GM23338 (cell line): ENCODE data around the gene PAM. TPM values are rescaled to one million over a fixed set of nuclear protein-coding genes. Genes with fewer than 3 reads are reported as not detected.

ENCODE experiments used
- ATAC-seq: fragments of 200-7000 bp; cut with Tn5 transposase; 3 replicates; pipeline ENCODE4 v1.9.1; 2020
- DNase-seq: peaks from one replicate; pipeline ENCODE4 v3.0.0-alpha.2; 2015; ENCODE audit warnings: low spot score
- H2AFZ ChIP-seq: fragments of 200-600 bp; sonication (generic); 2 replicates; pipeline ENCODE4 v1.8.0; 2016; ENCODE audit warnings: antibody characterized with exemption, mild to moderate bottlenecking, moderate library complexity
- H3F3A ChIP-seq: fragments of 200-600 bp; sonication (generic); replicated peaks from 2 replicates; pipeline ENCODE4 v1.8.0; 2017; ENCODE audit warnings: antibody characterized with exemption, mixed run types, low read depth
- H3K27ac ChIP-seq: fragments of 200-600 bp; sonication (generic); 2 replicates; pipeline ENCODE4 v1.6.1; 2016; ENCODE audit warnings: low read depth
- H3K27me3 ChIP-seq: fragments of 200-600 bp; sonication (generic); 2 replicates; pipeline ENCODE4 v1.8.0; 2016; ENCODE audit warnings: mild to moderate bottlenecking, mixed run types, moderate library complexity; ENCODE audit not compliant: insufficient read depth
- H3K36me3 ChIP-seq: fragments of 200-600 bp; sonication (generic); 2 replicates; pipeline ENCODE4 v1.8.0; 2016; ENCODE audit warnings: mild to moderate bottlenecking; ENCODE audit not compliant: insufficient read depth
- H3K4me1 ChIP-seq: fragments of 200-600 bp; sonication (generic); 2 replicates; pipeline ENCODE4 v1.8.0; 2016; ENCODE audit warnings: mild to moderate bottlenecking, moderate library complexity; ENCODE audit not compliant: insufficient read depth
- H3K4me2 ChIP-seq: fragments of 200-600 bp; sonication (generic); 2 replicates; pipeline ENCODE4 v1.7.1; 2017; ENCODE audit warnings: mixed run types
- H3K4me3 ChIP-seq: fragments of 200-600 bp; sonication (generic); 2 replicates; pipeline ENCODE4 v1.6.1; 2016; ENCODE audit warnings: mixed run types
- H3K79me2 ChIP-seq: fragments of 200-600 bp; sonication (generic); replicated peaks from 2 replicates; pipeline ENCODE4 v1.8.0; 2017; ENCODE audit warnings: mild to moderate bottlenecking; ENCODE audit not compliant: insufficient read depth
- H3K9me2 ChIP-seq: fragments of 200-600 bp; sonication (generic); 2 replicates; pipeline ENCODE4 v1.8.0; 2017; ENCODE audit not compliant: insufficient read depth
- H4K20me1 ChIP-seq: fragments of 200-600 bp; sonication (generic); replicated peaks from 2 replicates; pipeline ENCODE4 v1.8.0; 2017; ENCODE audit warnings: mild to moderate bottlenecking; ENCODE audit not compliant: insufficient read depth
- H3K27ac Mint-ChIP-seq: 2 replicates; pipeline ENCODE4 v1.8.0; 2020; ENCODE audit warnings: inconsistent platforms, mild to moderate bottlenecking, moderate library complexity, mixed read lengths
- H3K27me3 Mint-ChIP-seq: 3 replicates; pipeline ENCODE4 v1.8.0; 2022; ENCODE audit warnings: low read depth, mild to moderate bottlenecking, moderate library complexity, mixed read lengths, inconsistent platforms; ENCODE audit not compliant: insufficient read depth, poor library complexity
- H3K36me3 Mint-ChIP-seq: 3 replicates; pipeline ENCODE4 v1.8.0; 2021; ENCODE audit warnings: low read depth, mild to moderate bottlenecking, inconsistent platforms, moderate library complexity, mixed read lengths
- H3K4me1 Mint-ChIP-seq: 3 replicates; pipeline ENCODE4 v1.8.0; 2020; ENCODE audit warnings: mild to moderate bottlenecking, inconsistent platforms, mixed read lengths
- H3K4me3 Mint-ChIP-seq: 3 replicates; pipeline ENCODE4 v1.8.0; 2021; ENCODE audit warnings: moderate library complexity, mild to moderate bottlenecking, inconsistent platforms, mixed read lengths
- H3K9me3 Mint-ChIP-seq: 3 replicates; pipeline ENCODE4 v1.8.0; 2020; ENCODE audit warnings: moderate library complexity, mild to moderate bottlenecking, inconsistent platforms, mixed read lengths
- CREB1 ChIP-seq: fragments of 250-450 bp; sonication (Bioruptor Pico); IDR thresholded peaks from 2 replicates; pipeline ENCODE4 v1.5.0; 2020; ENCODE audit warnings: low read depth, mild to moderate bottlenecking, moderate library complexity
- POLR2AphosphoS5 ChIP-seq: IDR thresholded peaks from 2 replicates; pipeline ENCODE4 v1.6.1; 2016; ENCODE audit warnings: antibody characterized with exemption, low read depth
- polyA plus RNA-seq: library from polyadenylated mRNA; unstranded; fragments of >200 nt; fragmentation: Nextera tagmentation; extraction: Ambion mirVana; gene quantifications from 2 replicates; pipeline ENCODE4 v1.2.1, GENCODE V29; 2016
- total RNA-seq: library from RNA; depleted of rRNA; stranded (reverse); fragments of >200 nt; shearing (Covaris generic); gene quantifications from 2 replicates; pipeline ENCODE4 v1.2.3, GENCODE V29; 2014
- TF ChIP-seq, protein P1 (sequence below): fragments of 250-450 bp; sonication (Bioruptor Pico); IDR thresholded peaks from 2 replicates; pipeline ENCODE4 v1.5.0; 2020; ENCODE audit warnings: mild to moderate bottlenecking, moderate library complexity
- TF ChIP-seq, protein P2 (sequence below): IDR thresholded peaks from 2 replicates; pipeline ENCODE4 v1.6.1; 2016; ENCODE audit warnings: antibody characterized with exemption

Gene PAM
- total and polyA plus RNA-seq, 2 experiments from 2014 or later, result 33.9 to 79.4 TPM

DNA sequence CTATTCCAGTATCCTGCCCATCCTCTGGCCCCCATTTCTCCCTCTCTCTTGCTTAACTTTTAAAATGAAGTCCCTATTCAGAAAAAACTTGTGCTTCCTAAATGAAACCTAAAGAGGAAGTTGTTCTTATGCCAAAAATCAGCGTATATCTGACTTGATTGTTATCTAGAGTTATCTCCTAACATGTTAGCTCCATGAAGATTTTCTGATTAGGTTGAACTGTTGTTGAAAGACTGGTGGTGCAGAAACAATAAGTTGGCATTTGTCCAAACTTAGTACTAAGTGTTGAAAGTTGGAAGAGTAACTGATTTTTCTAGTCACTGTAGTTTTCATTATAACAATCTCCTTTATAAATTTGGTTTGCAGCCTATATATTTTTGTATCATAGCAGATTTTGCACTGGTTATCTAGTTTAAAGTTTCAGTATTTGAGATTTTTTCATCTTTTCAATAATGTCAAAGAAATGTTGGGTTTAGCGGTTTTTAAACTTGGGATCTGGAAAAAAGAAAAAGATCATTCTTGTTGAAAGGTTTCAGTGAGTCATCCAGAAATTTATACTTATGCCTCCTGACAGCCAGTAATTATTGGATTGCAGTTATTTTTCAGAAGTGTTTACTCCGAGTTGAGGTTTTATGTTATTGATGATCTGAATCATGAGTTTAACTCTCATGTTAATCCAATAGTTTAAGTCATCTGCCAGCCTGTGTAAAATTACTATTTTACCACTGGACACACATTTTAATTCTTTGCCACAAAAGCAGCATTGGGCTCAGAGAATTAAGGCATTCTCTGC, 60.6 kb downstream of the PAM start (continued):
- TF ChIP-seq, protein P1, sequence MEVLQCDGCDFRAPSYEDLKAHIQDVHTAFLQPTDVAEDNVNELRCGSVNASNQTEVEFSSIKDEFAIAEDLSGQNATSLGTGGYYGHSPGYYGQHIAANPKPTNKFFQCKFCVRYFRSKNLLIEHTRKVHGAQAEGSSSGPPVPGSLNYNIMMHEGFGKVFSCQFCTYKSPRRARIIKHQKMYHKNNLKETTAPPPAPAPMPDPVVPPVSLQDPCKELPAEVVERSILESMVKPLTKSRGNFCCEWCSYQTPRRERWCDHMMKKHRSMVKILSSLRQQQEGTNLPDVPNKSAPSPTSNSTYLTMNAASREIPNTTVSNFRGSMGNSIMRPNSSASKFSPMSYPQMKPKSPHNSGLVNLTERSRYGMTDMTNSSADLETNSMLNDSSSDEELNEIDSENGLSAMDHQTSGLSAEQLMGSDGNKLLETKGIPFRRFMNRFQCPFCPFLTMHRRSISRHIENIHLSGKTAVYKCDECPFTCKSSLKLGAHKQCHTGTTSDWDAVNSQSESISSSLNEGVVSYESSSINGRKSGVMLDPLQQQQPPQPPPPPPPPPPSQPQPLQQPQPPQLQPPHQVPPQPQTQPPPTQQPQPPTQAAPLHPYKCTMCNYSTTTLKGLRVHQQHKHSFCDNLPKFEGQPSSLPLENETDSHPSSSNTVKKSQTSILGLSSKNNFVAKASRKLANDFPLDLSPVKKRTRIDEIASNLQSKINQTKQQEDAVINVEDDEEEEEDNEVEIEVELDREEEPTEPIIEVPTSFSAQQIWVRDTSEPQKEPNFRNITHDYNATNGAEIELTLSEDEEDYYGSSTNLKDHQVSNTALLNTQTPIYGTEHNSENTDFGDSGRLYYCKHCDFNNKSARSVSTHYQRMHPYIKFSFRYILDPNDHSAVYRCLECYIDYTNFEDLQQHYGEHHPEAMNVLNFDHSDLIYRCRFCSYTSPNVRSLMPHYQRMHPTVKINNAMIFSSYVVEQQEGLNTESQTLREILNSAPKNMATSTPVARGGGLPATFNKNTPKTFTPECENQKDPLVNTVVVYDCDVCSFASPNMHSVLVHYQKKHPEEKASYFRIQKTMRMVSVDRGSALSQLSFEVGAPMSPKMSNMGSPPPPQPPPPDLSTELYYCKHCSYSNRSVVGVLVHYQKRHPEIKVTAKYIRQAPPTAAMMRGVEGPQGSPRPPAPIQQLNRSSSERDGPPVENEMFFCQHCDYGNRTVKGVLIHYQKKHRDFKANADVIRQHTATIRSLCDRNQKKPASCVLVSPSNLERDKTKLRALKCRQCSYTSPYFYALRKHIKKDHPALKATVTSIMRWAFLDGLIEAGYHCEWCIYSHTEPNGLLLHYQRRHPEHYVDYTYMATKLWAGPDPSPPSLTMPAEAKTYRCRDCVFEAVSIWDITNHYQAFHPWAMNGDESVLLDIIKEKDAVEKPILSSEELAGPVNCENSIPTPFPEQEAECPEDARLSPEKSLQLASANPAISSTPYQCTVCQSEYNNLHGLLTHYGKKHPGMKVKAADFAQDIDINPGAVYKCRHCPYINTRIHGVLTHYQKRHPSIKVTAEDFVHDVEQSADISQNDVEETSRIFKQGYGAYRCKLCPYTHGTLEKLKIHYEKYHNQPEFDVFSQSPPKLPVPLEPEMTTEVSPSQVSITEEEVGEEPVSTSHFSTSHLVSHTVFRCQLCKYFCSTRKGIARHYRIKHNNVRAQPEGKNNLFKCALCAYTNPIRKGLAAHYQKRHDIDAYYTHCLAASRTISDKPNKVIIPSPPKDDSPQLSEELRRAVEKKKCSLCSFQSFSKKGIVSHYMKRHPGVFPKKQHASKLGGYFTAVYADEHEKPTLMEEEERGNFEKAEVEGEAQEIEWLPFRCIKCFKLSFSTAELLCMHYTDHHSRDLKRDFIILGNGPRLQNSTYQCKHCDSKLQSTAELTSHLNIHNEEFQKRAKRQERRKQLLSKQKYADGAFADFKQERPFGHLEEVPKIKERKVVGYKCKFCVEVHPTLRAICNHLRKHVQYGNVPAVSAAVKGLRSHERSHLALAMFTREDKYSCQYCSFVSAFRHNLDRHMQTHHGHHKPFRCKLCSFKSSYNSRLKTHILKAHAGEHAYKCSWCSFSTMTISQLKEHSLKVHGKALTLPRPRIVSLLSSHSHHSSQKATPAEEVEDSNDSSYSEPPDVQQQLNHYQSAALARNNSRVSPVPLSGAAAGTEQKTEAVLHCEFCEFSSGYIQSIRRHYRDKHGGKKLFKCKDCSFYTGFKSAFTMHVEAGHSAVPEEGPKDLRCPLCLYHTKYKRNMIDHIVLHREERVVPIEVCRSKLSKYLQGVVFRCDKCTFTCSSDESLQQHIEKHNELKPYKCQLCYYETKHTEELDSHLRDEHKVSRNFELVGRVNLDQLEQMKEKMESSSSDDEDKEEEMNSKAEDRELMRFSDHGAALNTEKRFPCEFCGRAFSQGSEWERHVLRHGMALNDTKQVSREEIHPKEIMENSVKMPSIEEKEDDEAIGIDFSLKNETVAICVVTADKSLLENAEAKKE, result no peak

DNA sequence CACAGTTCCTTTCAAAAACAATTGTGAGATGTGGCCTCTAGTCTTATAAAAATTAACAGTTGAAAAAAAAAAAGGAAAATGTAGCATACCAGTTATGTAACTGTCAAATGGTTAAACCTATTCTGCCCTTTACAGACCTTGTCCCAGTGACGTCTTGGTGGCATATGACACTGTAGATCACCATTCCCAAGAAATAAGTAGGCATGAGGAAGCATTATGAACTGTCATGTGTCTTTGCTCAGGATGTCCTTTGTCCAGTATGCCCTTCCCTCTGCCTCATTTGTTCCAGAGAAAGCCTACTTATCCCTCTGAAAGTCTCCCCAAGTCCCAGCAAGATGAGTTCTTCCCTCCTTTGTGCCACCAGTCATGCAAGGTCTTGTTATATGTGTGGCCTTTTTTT, 63.2 kb downstream of the PAM start:
- no peaks in the 10 kb centered on the region for H3F3A ChIP-seq
- no peaks in the 10 kb centered on the region for H3K36me3 ChIP-seq
- H2AFZ ChIP-seq, result no peak overlapping the region
- no peak overlapping the region for H3K27ac Mint-ChIP-seq
- DNase-seq, result no peak
- H3K36me3 Mint-ChIP-seq, result no peaks in the 10 kb centered on the region
- H3K9me3 Mint-ChIP-seq, result no peaks in the 10 kb centered on the region
- H3K27ac ChIP-seq, result no peak overlapping the region
- H3K27me3 Mint-ChIP-seq, result no peaks in the 10 kb centered on the region
- no peaks in the 10 kb centered on the region for H3K79me2 ChIP-seq
- no peaks in the 10 kb centered on the region for H3K9me2 ChIP-seq
- H3K4me1 ChIP-seq, result no peaks in the 10 kb centered on the region; the same call in 1 of the 2 replicates
- no peak overlapping the region for H3K4me3 ChIP-seq
- TF ChIP-seq, protein P2, sequence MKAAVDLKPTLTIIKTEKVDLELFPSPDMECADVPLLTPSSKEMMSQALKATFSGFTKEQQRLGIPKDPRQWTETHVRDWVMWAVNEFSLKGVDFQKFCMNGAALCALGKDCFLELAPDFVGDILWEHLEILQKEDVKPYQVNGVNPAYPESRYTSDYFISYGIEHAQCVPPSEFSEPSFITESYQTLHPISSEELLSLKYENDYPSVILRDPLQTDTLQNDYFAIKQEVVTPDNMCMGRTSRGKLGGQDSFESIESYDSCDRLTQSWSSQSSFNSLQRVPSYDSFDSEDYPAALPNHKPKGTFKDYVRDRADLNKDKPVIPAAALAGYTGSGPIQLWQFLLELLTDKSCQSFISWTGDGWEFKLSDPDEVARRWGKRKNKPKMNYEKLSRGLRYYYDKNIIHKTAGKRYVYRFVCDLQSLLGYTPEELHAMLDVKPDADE, result no peak
- TF ChIP-seq POLR2AphosphoS5 (no peak), CREB1 (CRISPR knock-in tag) (no peak)
- no peak for ATAC-seq
- no peaks in the 10 kb centered on the region for H4K20me1 ChIP-seq
- no peaks in the 10 kb centered on the region for H3K27me3 ChIP-seq
- no peak overlapping the region for H3K4me2 ChIP-seq
- H3K4me3 Mint-ChIP-seq, result no peak overlapping the region
- peaks cover 11% of the 10 kb centered on the region for H3K4me1 Mint-ChIP-seq
